GM19240 (cell line): Measurements from ENCODE around the gene UBTF.

Experiments
- DNase-seq: peaks from one replicate; pipeline ENCODE4 v3.0.0; 2011; ENCODE audit warnings: low spot score; ENCODE audit not compliant: insufficient read length

The UBTF gene, protein sequence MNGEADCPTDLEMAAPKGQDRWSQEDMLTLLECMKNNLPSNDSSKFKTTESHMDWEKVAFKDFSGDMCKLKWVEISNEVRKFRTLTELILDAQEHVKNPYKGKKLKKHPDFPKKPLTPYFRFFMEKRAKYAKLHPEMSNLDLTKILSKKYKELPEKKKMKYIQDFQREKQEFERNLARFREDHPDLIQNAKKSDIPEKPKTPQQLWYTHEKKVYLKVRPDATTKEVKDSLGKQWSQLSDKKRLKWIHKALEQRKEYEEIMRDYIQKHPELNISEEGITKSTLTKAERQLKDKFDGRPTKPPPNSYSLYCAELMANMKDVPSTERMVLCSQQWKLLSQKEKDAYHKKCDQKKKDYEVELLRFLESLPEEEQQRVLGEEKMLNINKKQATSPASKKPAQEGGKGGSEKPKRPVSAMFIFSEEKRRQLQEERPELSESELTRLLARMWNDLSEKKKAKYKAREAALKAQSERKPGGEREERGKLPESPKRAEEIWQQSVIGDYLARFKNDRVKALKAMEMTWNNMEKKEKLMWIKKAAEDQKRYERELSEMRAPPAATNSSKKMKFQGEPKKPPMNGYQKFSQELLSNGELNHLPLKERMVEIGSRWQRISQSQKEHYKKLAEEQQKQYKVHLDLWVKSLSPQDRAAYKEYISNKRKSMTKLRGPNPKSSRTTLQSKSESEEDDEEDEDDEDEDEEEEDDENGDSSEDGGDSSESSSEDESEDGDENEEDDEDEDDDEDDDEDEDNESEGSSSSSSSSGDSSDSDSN

GRCh38 chr17:44219616-44220212, at the start of gene UBTF:
TSS of gene UBTF (minus strand) at chr17:44219675. CDS start at chr17:44218229, 1,446 bp downstream.
- peak; percentile 33 for DNase-seq

DNA sequence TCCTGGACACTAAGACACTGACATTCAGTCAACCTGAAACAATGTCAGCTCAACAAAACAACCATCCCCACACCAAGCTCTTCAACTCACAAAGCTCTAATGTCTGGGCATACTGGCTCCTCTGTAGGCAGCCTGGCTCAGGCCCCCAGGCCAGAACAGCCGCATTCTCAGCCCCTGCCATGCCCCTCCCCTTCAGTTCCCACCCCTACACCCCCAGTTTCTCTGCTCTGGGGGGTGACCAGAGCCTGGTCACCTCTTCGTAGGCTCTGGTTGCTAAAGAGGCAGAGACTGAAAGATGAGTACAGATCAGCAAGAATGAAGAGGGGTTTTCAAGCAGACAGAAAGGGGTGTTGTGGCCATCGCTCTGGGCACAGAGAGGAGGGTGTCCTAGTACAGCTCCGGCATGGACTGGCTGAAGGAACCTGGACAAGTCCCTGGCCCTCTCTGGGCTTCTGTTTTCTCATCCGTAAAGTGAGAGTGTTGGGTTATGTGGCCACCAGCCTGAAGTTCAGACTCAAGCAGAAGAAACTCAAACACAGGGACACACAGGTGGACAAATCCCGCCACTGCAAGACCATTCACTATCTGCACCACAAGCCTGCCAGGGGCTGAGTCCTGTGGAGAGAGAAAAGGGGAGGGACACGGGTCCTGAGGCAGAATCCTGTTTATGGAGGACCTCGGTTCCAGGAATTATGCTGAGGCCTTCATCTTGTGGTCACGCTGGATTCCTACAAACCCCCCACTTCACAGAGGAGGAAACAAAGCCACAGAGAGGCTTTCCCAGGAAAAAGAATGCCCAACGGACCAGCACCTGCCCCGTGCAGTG, 49.4 kb upstream of the UBTF start:
- DNase-seq, result no peak

GRCh38 chr17:44267818-44268490, 48.5 kb upstream of the UBTF start, which contains the start of gene SLC4A1:
TSS of gene SLC4A1 (minus strand) at chr17:44268135. CDS start at chr17:44262866, 5,269 bp downstream.
- DNase-seq, result no peak

DNA sequence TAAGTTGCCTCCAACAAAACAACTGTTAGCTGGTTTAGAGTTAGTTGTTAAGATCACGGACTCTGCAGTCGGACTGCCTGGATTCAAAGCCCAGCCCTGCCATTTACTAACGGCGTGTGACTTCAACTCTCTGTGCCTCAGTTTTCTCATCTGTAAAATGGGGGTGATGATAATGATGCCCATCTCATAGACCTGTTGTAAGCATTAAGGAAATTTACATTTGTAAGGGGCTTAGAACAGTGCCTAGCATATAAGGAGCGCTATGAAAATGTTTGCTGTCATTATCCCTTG, 47.6 kb upstream of the UBTF start:
- no peak for DNase-seq

DNA sequence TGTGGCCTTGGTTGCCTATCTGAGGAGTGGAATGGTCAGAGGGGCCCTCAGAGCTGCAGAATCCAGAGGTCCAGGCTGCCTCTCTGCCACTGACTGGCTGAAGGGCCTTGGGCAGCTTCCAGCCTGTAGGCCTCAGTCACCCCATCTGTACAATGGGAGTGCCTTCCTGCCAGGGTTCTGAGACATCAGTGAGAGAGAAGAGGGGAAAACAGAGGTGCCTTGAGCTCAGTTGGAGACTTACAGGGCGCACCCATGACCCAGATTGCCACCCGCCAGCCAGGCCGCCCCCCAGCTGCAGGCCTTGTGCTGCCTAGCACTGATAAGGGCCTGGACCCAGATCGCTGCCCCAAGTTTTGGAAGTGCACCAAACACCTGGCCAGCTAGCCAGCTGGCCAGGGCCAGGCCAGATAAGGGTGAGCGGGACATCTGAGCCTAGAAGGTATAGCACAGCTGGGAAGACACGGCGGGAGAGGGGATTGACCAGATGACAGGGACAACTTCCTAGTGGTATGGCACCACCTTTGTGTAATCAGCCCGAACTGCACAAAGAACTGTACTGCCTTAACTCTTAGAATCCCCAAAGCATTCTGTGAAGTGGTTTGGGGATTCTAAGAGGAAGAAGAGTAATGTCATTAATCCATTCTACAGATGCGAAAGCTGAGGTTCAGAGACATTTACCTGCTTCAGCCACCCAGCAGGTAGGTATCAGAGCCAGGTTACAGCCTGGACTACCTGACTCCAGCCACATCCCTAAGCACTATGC, 47.1 kb upstream of the UBTF start:
- DNase-seq, result no peak

- DNase-seq, result no peak
These were observed 43.9 kb upstream of the UBTF start for GRCh38 chr17:44263345-44263902.

GRCh38 chr17:44262654-44263225, 43.3 kb upstream of the UBTF start:
- no peak for DNase-seq

DNA sequence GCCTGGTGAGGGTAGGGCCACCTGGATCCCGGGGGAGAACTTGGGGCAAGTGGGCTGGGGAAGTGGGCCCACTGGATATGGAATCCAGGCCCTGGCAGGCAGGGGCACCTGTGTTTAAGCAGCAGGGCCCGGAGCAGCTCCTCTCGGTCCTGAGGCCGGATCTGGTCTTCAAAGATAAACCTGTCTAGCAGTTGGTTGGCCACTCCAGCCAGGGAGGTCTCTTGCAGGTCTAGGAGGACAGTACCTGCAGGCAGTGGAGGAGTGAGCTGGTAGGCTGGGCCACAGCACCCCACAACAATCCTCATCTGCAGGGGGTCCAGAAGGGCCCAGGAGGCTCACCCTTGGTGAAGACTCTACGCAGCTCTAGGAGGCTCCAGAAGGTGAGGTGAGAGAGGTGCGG, 40.8 kb upstream of the UBTF start:
- no peak for DNase-seq

DNA sequence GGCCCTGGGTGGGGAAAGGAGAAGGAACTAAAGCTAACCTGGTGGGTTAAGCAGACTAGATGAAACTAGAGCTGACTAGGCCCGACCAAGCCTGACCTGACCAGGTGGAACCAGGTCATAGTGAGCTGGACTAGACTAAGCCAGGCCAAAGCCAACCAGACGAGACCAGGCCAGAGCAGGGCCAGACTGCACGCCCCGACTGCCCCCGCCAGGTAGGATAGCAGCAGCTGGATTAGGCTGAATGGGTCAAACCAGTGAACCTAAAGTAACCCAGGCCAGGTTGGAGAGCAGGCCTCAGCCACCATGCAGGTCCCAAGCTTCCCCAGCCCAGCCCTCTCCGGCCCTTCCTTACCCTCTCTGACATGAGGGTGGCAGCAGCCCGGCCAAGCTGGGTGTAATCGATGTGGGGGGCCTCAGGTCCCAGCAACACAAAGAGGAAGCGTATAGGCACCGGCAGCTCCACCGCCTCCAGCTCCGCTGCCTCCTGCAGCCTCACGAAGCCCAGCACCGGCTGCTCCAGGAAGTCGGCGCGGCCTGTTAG, 39.4 kb upstream of the UBTF start:
- DNase-seq, result no peak

- DNase-seq, result no peak
These were observed 38.6 kb upstream of the UBTF start for GRCh38 chr17:44257815-44258760.

DNA sequence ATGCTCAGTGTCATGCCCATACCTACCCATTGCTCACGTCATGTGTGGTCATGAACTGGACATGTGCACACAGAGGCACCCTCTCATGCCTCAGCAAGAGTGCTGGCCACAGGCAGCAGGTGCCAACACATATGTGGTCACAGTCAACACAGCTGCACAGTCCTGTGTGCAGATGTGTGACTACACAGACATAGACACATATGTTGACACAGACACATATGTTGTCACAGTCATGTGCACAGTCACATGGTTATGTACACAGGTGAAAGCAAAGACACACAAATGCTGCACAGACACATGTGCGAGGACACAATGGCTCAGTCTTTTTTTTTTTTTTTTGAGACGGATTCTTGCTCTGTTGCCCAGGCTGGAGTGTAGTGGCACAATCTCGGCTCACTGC, 37.2 kb upstream of the UBTF start:
- DNase-seq, result no peak

DNA sequence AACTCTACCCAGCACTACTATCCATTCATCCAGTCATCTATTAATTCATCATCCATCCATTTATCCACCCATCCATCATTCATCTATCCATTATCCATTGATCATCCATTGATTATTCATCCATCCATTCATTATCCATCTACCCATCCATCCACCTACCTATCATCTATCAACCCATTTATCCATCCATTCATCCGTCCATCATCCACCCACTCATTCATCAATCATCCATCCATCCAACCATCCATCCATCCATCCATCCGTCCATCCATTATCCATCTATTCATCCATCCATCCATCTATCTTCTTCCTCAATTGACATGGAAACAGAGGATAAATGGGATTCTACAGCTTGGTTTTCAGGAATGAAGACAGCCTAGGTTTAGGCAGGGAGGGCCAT, 36.4 kb upstream of the UBTF start:
- no peak for DNase-seq

DNA sequence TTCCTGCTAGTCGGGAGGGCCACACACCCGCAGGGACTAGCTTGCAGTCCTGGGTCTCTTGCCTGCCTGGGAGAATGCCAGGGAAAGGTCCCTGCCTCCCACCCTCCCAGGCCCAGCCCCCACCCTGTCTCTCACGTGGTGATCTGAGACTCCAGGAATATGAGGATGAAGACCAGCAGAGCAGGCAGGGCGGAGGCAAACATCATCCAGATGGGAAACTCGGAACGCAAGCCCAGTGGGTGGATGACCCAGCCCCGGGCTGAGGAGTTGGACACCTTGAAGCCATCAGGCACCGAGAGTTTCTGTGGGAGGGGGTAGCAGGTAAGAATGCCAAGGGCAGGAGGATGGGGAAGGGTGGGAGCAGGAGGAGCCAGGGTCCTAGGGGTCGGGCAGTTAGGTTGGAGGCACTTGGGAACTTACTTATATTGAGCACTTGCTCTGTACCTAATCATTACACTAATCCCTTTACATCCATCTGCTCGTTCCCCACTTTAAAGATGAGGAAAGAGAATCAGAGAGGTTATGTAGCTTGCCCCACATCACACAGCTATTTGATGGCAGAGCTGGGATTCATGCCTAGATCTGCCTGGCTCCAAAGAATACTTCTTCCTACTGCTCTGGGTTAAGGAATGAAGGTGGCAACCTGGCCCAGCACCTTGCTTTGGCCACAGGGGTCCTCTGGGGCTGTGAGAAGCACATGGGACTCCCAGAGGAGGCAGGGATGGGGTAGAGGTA, 35.1 kb upstream of the UBTF start:
- DNase-seq, result no peak

DNA sequence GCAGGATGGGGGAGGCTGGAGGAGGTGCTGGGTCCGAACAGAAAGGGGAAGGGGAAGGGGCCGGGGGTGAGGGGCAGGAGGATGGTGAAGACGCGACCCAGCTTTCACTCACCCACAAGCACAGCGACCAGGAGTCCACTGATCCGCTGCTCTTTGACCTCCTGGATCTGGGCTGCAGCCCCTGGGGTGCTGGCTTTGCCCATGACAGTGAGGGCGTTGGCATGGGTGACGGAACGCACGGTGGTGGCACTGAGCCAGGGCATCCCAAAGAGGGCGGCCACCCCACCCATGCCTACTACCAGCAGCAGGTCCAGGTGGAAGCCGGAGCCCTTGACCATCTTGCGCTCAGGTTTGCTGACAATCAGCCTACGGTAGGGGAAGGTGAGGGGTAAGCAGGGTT, 33.5 kb upstream of the UBTF start:
- no peak for DNase-seq

GRCh38 chr17:44251062-44251461, 31.6 kb upstream of the UBTF start:
- DNase-seq, result no peak

- DNase-seq, result no peak
These were observed 30.2 kb upstream of the UBTF start for GRCh38 chr17:44249501-44250246.
